ENCODE results near the gene LITAFD. TPM values are rescaled to one million over a fixed set of nuclear protein-coding genes. Genes with fewer than 3 reads are reported as not detected.
A peak's percentile ranks its signal among the peaks of the same experiment; 100 is the strongest.
"Not testable (repeated sequence)": the region's sequence is repeated elsewhere in the genome, so short reads cannot be mapped to it uniquely, and the experiment has no call there.

Gene LITAFD
- total RNA-seq, 1 experiment from 2014 or later: not detected

DNA sequence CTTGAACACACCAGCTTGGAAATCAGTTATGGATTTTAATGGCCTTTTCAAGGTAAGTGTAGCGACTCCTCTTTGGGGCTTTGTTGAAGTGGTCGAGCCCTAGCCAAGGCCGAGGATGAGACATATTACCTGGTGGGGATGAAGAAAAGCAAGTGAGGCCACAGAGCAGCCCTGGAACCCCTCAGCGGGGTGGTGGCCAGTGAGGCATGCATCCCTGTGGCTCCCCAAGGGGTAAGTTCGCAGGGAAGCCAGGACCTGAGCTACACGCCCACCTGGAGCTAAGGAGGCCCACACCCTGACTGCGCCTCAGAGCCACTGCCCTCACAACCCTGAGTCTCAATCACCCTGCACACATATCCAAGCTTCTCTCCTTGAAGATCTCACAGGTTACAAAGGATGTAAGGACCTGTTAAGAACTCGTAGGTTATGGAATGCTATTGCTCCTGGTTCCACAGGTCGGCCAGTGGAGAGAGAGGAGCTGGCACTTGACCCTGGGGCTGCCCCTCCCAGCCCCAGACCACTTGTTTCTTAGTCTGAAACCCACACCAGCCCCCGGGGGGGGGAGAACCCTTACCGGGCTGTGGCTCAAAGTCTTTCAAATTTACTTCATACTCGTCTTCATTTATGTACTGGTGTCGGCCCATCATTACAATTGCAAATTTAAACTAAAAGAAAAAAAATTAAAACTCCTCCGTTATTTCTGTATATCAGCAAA lies 12.0 kb downstream of the LITAFD start:
- no peak for DNase-seq (ENCODE audit: low spot score)

DNA sequence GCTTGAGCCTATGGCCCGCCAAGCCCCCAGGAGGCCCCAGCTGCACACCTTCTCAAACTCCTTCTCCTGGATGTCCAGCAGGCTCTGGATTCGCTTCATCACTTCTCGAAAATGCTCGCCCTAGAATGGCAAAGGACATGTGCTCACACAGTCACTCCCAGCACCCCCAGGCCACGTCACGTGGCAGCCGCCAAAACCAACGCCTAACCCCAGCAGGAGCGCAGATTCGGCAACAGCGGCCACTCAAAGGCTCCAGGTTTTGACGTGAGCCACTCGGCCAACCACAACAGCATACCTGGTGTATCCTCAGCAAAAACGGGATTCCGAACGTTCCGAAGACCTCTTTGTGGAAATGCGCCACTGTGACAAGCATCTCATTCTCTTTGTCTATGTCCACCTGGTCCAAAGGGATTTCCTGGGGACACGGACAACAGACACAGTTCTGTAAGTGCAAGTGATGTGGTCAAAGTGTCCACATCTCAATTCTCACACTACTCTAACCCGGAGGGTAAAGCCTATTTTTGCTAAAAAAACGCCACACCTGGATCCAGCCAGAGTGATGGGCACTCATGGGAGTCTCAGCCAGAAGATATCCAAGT lies 12.7 kb downstream of the LITAFD start:
- no peak for DNase-seq (ENCODE audit: low spot score)

DNA sequence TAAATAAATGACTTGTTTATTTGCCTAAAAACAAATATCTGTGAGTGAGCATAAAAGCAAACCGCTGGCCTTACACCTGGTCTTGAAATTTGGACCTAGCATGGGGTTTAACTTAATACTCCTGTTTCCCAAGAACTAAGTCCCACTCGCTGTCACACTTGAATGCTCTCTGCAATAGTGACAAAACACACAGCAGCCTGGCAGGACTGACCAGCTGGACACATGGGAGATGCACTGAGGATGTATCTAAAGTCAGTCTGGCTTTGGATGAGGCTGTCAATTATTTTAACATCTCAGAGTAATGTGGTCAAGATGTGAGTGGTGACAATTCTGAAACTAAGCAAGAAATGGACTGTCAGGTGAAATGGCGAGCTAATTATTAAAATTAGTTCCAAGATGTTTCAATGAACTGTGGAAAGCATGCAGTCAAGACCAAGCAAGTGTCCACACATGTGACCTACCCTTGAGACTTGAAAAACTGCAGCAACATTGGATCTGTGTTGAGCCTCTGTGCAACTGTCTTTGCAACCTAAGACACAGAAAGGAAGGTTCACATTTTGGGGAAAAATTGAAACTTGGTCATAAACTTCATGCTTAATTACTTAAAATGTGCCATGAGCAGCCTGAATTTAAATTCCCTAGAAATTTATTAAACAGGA lies 16.6 kb downstream of the LITAFD start:
- no peak for DNase-seq (ENCODE audit: low spot score)

DNA sequence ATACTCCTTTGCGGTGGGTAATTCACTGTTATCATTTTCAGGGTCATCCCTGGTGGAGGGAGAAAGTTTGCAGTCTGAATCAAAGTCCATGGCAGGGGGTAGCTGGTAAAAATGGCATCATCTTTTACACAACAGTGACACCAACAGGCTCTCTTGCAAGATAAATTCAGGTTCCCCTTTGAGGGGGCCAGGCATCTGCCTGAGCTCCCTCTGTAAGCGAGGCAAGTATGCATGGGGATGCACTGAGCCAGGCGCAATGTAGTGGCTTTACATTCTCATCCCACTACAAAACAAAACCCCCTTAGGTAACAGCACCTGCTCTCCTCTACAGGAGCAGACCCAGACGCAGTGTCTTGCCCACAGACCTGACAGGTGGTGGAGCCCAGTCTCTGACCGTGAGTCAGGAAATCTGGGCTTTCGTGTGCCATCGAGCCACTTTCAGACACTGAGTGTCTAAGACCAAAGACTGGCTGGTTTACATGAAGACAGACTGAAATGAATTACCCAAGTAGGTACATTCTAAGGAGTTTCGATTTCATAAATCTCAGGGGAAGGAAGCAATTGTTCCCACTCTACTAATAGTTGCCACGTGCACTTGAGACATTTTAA lies 17.7 kb downstream of the LITAFD start:
- no peak for DNase-seq (ENCODE audit: low spot score)

DNA sequence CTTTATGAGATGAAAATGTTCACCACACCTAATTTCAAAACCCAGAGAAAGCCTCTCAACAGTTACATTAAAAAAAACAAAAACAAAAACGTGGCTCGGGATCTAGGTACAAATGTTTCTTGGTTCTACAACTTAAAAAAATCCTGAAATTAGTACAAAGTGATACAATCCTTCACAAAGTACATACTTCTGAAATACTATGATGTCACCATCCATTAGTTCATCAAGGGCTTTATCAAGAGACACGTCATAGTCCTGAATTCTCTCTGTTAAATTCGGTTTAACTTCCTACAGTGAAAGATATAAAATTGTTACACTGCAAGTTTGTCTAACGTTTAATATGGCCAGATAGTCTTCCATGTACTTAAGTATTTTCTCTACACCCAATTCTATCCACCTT lies 18.2 kb downstream of the LITAFD start:
- DNase-seq (ENCODE audit: low spot score): no peak

DNA sequence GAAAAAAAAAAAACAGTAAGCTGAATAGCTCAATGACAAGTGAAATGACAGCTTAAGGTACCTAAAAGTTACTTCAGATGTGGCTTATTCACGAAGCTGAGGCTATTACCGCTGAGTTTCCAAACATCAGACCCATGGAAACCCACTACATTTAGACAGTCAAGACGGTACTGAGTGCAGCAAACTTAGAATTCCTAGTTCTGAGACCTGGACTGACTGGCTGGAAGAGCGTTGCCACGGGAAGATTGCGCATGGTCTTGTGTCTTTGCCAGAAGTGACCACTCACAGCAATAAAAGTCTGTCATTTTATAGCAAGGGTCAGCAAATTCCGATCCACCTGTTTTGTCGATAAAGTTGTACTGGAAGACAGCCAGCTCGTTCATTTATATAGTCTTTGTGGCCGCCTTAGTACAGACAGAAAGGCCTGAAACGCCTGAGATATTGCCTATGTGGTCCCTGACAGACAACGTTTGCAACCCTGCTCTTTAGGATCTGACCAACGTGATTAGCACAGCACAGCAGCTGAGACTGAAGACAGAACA lies 19.2 kb downstream of the LITAFD start:
- DNase-seq (ENCODE audit: low spot score): no peak

DNA sequence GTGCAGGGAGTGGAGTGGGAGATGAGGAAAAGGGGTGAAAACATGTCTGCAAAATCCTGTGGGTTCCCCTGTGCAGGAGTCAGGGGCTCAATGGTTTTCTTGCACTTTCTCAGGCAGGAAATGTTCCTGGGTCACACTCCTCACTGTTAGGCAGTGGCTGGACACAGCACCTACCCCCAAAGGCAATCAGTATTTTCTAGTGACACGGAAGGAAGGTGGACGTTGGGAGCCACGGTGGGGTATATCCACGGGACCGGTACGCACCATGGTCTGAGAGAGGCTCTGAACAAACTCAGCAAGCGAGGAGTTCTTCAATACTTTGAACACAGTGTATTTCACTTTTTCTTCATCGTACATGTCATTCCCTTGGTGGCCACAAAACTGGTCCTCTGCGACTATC lies 20.9 kb downstream of the LITAFD start:
- DNase-seq (ENCODE audit: low spot score): no peak

DNA sequence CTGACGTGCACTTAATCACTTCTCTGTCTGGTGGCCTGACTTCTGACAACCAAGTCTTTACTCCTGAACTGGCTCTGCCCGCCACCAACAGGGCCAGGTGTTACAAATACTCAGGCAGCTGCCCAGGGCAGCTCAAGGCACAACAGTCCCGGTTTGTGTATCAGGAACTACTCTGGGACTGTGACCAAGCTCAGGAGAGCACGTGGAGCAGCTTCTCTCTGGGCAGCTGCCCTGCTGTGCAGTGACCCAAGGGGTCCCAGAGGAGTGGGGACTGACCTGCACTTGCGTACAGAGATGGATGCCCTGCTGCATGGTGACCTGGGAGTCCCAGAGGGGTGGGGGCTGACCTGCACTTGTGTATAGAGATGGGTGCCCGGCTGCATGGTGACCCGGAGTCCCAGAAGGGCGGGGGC lies 21.9 kb downstream of the LITAFD start:
- DNase-seq (ENCODE audit: low spot score): no peak

DNA sequence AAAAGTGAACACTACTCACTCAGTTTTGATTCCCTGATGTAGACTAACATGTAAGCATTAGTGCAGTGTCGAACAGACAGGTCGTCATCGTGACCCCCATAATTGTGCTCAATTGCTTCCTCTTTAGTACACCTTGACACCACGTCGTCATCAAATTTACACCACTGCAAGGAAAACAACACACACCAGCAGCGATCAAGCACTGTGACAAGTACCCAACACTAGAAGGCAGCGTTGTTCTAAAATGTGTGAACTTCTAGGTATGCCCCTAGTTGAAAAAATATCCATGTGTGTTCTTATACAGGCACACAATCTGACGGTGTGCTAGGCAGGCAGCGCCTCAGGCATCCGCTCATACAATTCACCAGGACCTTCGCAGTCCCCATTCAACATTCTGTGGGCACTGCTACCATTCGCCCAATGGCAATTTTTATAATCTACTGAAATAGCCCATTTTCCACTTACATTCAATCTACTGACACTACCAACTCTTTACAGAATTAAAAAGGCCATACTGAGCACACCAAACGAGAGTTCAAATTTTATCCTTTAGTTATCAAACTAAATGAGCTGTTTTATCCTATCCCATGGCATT lies 23.1 kb downstream of the LITAFD start:
- DNase-seq (ENCODE audit: low spot score): peak; percentile 67

DNA sequence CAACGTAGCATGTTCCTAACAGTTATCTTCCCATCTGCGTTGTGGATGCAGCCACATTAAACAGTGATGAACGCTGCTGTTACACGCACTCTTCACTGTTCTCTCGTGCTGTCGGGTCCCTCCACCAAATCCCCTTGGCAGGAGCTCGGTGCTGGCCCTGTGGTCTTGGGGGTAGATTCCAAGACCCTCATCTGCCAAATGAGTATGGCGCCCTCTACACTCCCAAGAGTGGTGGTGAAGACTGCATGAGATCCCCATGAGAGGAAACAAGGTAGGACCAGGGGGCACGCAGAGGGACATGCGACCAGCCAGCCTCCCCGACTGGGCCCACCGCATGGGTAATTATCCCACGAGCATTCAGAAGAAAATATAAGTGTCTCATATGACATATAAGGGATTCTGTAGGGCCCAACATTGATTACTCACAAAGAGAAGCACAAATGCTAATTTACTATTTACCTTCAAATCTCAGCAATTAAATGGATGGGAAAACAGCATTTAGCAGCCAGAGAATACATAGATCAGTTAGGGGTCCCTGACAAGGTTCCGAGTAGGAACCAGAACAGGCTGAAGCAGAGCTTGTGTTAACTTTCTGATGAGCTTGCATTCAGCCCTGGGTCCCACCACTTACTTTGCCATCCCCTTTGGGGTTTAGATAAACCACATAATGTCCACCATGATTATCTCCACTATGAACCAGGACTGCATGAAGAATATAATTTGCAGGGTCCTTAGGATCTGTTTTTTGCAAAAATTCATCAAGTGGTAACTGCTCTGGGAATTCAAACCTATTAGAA lies 23.8 kb downstream of the LITAFD start:
- DNase-seq (ENCODE audit: low spot score): no peak

DNA sequence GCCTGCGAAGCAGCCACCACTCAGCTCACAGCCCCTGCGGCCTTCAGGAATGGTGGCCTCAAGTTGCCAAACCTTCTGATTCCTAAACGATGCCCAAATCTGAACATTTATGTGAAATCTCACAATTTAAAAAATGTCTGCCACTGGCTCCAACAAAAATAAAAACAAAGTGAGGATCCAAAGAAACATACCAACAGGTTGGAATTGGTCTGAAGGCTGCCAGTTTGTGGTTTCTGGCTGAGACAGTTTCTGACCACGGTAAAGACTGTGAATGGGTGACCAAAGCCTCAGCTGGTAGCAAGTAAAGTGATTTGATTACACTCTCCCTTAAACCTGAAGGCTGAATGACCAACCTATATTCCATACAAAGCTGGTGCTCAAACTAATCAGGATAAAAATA lies 24.9 kb downstream of the LITAFD start:
- no peak for DNase-seq (ENCODE audit: low spot score)

DNA sequence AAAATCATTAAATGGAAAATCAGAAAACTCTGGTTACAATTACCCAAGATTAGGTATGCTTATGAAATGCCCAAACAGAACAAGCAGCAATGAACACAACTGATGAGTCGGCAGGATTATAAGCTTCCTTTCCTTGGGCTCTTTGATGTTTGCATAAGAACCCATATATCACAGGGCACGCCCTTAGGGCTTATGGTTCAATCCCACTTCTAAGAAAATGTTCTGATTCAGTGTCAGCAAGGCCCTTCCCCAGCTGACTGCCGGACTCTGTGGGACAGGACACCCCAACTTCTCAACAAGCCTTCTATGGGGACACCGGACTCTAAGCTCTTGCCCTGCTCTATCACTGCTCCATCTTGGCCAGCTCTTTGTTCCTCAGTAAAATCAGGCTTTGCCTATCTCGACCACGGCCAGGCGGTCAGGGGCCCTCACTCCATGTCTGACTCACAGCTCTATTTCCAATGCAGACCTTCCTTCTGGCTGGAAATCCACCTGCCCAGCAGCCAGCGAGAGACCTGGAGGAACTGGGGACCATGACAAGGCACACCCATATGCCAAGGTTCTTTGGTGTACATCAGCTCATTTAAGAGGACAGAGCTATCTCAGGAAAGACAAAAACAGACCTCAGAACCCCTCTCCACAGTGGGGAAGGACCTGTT lies 26.8 kb downstream of the LITAFD start:
- DNase-seq (ENCODE audit: low spot score): no peak

DNA sequence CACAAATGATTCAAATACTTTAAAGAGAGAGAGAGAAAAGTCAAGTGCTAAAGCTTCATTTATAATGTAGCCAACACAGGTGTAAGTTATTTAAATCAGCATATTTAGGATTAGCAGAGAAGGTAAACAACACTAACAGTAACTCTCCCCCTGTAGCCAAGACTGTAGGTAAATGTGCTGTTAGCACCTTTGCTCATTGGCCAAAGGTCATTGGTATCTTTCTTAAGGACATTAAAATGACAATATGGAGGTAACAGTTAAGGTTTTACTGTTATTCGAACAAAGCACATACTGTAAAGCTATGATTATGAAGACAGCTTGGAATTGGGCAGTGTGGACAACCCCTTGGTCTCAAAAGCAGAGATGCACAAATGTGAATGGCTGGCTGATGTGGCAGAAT lies 28.7 kb downstream of the LITAFD start:
- no peak for DNase-seq (ENCODE audit: low spot score)

DNA sequence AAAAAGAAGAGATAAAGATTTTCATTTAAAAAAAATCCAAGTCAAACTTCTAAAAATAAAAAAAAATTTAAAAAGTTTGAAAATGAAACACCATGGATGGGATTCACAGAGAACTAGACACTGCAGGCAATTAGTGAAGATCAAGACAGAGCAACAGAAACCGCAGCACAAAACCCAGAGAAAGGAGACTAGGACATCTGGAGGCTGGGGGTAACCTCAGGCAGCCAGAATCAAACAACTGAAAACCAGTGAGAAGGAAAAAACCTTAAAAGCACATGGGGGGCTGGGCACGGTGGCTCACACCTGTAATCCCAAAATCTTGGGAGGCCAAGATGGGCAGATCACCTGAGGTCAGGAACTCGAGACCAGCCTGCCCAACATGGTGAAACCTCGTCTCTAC lies 30.6 kb downstream of the LITAFD start:
- no peak for DNase-seq (ENCODE audit: low spot score)

DNA sequence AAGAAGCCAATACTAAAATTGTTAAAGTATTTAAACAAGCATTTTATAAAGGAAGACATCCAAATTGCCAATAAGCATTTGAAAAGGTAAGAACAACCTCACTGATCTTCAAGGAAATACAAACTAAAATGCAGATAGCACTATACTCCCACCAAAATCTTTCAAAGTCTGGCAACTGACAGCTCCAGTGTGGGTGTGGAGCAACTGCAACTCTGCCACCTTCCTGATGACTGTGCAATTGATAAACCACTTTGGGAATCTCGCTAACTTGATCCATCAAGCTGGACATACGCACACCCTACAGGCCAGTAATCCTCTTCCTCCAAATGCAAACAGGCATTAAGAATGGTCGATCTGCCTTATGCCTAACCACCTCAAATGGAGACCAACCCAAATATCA lies 31.9 kb downstream of the LITAFD start:
- DNase-seq (ENCODE audit: low spot score): no peak

DNA sequence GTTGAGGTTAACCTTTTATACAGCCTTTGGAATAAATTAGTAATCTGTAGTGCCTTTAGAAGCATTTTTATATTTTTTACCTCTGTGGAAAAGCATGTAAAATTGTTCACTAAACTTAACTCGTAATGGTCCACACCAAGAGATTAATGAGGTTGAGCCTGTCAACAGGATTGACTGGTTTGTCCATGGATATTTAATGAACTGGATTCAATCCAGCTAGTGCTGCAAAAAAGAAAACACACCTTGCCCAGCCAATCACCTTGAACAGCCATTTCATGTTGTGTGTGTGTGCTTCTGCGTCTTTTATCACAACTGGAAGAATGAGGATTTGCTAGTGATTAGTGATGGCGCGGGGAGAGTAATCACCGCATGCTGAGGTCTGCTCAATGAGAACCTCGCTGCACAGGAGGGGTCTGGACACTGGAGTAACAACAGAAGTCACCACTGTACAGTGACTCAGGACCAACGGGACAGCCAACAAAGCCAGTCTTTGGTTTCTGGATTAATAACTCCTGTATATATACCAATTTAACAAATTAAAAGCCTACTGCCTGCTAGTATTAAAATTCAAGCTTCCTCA lies 33.7 kb downstream of the LITAFD start:
- DNase-seq (ENCODE audit: low spot score): no peak

DNA sequence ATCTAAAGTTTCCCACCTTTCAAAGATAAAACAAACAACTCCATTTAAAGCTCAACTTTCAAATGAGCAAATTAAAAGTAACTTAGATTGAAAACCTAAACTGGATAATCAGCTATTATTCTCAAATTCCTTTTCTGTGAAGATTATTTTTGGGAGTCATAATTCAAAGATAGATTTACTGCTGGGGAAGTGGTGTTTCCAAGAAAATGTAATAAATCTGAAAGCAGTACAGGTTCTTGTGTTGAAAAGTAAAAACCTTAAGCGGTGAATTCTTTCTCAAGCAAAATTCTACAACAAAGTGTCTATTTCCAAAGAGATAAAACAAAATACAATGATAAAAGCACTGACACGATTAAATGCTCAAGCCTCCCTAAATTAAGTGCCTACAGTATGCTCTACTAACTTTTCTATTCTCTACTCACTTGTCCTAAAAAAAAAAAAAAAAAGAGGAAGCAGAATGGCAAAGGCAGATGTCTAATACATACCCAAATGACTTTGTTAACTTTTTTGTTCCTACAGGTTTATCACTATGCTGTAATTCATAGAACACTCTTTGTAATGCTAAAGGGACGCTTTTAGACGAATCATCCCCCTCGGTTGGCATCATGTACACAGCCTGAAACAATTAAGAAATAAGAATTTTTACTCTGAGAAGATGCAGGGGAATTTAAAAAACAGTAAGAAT lies 34.5 kb downstream of the LITAFD start:
- no peak for DNase-seq (ENCODE audit: low spot score)

DNA sequence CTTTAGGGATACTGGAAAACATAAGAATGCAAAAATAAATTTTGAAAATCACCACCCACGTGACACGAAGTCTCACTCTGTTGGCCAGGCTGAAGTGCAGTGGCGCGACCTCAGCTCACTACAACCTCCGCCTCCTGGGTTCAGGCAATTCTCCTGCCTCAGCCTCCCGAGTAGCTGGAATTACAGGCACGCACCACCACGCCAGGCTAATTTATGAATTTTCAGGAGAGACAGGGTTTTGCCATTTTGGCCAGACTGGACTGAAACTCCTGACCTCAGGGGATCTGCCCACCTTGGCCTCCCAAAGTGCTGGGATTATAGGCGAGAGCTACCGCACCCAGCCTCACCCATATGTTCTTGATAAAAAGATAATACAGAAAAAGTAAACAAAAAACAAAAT lies 35.2 kb downstream of the LITAFD start:
- not testable (repeated sequence) for DNase-seq (ENCODE audit: low spot score)

DNA sequence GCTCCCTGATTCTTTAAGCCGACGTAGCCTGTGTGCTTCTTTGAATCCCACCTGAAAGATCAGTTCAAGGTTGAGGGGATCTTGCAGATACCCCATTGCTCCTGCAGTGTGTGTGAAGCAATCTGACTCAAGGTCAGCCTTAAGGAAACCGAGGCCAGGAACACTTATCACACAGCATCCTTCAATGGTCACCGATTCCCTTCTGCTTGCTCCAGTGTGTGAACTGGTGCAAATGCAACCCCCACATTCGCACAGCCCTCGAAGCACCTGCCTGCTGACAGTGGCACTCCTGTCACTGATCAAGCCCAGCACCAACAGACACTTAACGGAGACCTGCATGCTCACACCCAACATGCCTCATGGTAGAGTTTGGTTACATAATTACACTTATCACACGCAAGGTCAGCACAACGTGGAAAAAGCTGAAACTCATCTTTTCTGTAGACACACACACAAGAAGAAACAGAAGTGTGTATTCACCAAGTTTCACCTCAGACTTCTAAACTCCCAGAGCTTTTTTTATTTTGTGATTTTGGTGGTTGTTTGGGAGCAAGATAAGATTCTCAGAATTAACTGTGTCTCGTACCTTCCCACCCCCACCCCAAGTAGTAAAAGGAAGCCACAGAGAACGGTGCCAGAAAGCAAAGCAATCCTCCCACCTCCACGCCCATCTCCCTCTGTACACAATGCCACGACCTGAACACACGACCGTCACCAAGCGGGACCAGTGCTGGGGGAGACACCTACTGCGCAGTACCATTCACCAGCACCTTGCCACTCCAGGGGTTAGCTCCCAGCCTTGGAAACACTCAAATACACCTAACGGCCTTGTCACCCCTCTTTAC lies 37.2 kb downstream of the LITAFD start:
- no peak for DNase-seq (ENCODE audit: low spot score)

Data from HT-29 (cell line).